ENCODE data around the gene TRPC6.

The TRPC6 gene

GRCh38 chr11:101583251-101584128 is at the start of gene TRPC6:
Gene TRPC6, minus strand, starts transcription at chr11:101584007. Its CDS starts 504 bp downstream, at chr11:101583503.
- H3K27me3 ChIP-seq (ENCODE audit: insufficient read depth, low read length), result peaks cover 45% of the 10 kb centered on the region
- H2AFZ ChIP-seq (ENCODE audit: low read depth, low read length), result no peak within 1 kb of the TSS
- H3K4me3 ChIP-seq (ENCODE audit: low read length), result no peak within 1 kb of the TSS
- no peaks in the 10 kb centered on the region for H3K9me3 ChIP-seq (ENCODE audit: low read length)
- H3K36me3 ChIP-seq (ENCODE audit: insufficient read depth, low read length), result no peaks in the 10 kb centered on the region
- H3K4me1 ChIP-seq (ENCODE audit: insufficient read depth, low read length), result peaks cover 3% of the 10 kb centered on the region

- Histone ChIP-seq H3K4me3 (ENCODE audit: low read length) (no peak overlapping the region), H3K27me3 (ENCODE audit: insufficient read depth, low read length) (no peaks in the 10 kb centered on the region)
Observed at GRCh38 chr11:101620026-101620425, 36.2 kb upstream of the TRPC6 start.

GRCh38 chr11:101618709-101619108 is 34.9 kb upstream of the TRPC6 start:
- Histone ChIP-seq H3K4me3 (ENCODE audit: low read length) (no peak overlapping the region), H3K36me3 (ENCODE audit: insufficient read depth, low read length) (no peaks in the 10 kb centered on the region)

More at GRCh38 chr11:101620026-101620425, 36.2 kb upstream of the TRPC6 start:
- Histone ChIP-seq H3K36me3 (ENCODE audit: insufficient read depth, low read length) (no peaks in the 10 kb centered on the region), H2AFZ (ENCODE audit: low read depth, low read length) (no peak overlapping the region), H3K4me1 (ENCODE audit: insufficient read depth, low read length) (no peaks in the 10 kb centered on the region), H3K9me3 (ENCODE audit: low read length) (no peaks in the 10 kb centered on the region)

GRCh38 chr11:101617735-101618332 is 34.0 kb upstream of the TRPC6 start:
- Histone ChIP-seq H3K4me3 (ENCODE audit: low read length) (no peak overlapping the region), H2AFZ (ENCODE audit: low read depth, low read length) (no peak overlapping the region), H3K36me3 (ENCODE audit: insufficient read depth, low read length) (no peaks in the 10 kb centered on the region), H3K27me3 (ENCODE audit: insufficient read depth, low read length) (no peaks in the 10 kb centered on the region), H3K9me3 (ENCODE audit: low read length) (no peaks in the 10 kb centered on the region), H3K4me1 (ENCODE audit: insufficient read depth, low read length) (no peaks in the 10 kb centered on the region)

More at GRCh38 chr11:101618709-101619108, 34.9 kb upstream of the TRPC6 start:
- Histone ChIP-seq H3K27me3 (ENCODE audit: insufficient read depth, low read length) (no peaks in the 10 kb centered on the region), H3K9me3 (ENCODE audit: low read length) (no peaks in the 10 kb centered on the region), H2AFZ (ENCODE audit: low read depth, low read length) (no peak overlapping the region), H3K4me1 (ENCODE audit: insufficient read depth, low read length) (no peaks in the 10 kb centered on the region)

GRCh38 chr11:101612481-101612880 is 28.7 kb upstream of the TRPC6 start:
- H2AFZ ChIP-seq (ENCODE audit: low read depth, low read length), result no peak overlapping the region
- no peaks in the 10 kb centered on the region for H3K9me3 ChIP-seq (ENCODE audit: low read length)
- H3K4me1 ChIP-seq (ENCODE audit: insufficient read depth, low read length), result no peaks in the 10 kb centered on the region
- H3K27me3 ChIP-seq (ENCODE audit: insufficient read depth, low read length), result no peaks in the 10 kb centered on the region
- H3K4me3 ChIP-seq (ENCODE audit: low read length), result no peak overlapping the region
- no peaks in the 10 kb centered on the region for H3K36me3 ChIP-seq (ENCODE audit: insufficient read depth, low read length)

- Histone ChIP-seq H2AFZ (ENCODE audit: low read depth, low read length) (no peak overlapping the region), H3K27me3 (ENCODE audit: insufficient read depth, low read length) (no peaks in the 10 kb centered on the region), H3K36me3 (ENCODE audit: insufficient read depth, low read length) (no peaks in the 10 kb centered on the region), H3K4me1 (ENCODE audit: insufficient read depth, low read length) (no peaks in the 10 kb centered on the region), H3K9me3 (ENCODE audit: low read length) (no peaks in the 10 kb centered on the region), H3K4me3 (ENCODE audit: low read length) (no peak overlapping the region)
Observed at GRCh38 chr11:101600924-101601323, 17.1 kb upstream of the TRPC6 start.

GRCh38 chr11:101586965-101587364 is 3.2 kb upstream of the TRPC6 start:
- H3K4me1 ChIP-seq (ENCODE audit: insufficient read depth, low read length), result peaks cover 3% of the 10 kb centered on the region
- no peaks in the 10 kb centered on the region for H3K36me3 ChIP-seq (ENCODE audit: insufficient read depth, low read length)
- H3K4me3 ChIP-seq (ENCODE audit: low read length), result no peak overlapping the region
- H3K27me3 ChIP-seq (ENCODE audit: insufficient read depth, low read length), result peaks cover 35% of the 10 kb centered on the region
- H2AFZ ChIP-seq (ENCODE audit: low read depth, low read length), result no peak overlapping the region
- H3K9me3 ChIP-seq (ENCODE audit: low read length), result no peaks in the 10 kb centered on the region

- H3K4me1 ChIP-seq (ENCODE audit: insufficient read depth, low read length), result peaks cover 3% of the 10 kb centered on the region
- H3K4me3 ChIP-seq (ENCODE audit: low read length), result no peak overlapping the region
- no peaks in the 10 kb centered on the region for H3K36me3 ChIP-seq (ENCODE audit: insufficient read depth, low read length)
- H3K27me3 ChIP-seq (ENCODE audit: insufficient read depth, low read length), result peaks cover 45% of the 10 kb centered on the region
- no peak overlapping the region for H2AFZ ChIP-seq (ENCODE audit: low read depth, low read length)
- H3K9me3 ChIP-seq (ENCODE audit: low read length), result no peaks in the 10 kb centered on the region
Observed at GRCh38 chr11:101584655-101585054, 848 bp upstream of the TRPC6 start.

- no peak overlapping the region for H2AFZ ChIP-seq (ENCODE audit: low read depth, low read length)
- peaks cover 45% of the 10 kb centered on the region for H3K27me3 ChIP-seq (ENCODE audit: insufficient read depth, low read length)
- H3K36me3 ChIP-seq (ENCODE audit: insufficient read depth, low read length), result no peaks in the 10 kb centered on the region
- H3K9me3 ChIP-seq (ENCODE audit: low read length), result no peaks in the 10 kb centered on the region
- no peak overlapping the region for H3K4me3 ChIP-seq (ENCODE audit: low read length)
- H3K4me1 ChIP-seq (ENCODE audit: insufficient read depth, low read length), result peaks cover 3% of the 10 kb centered on the region
Observed at GRCh38 chr11:101584129-101584515, 315 bp upstream of the TRPC6 start.

GRCh38 chr11:101582989-101583250 is 887 bp downstream of the TRPC6 start:
- Histone ChIP-seq H3K27me3 (ENCODE audit: insufficient read depth, low read length) (peaks cover 45% of the 10 kb centered on the region), H3K4me3 (ENCODE audit: low read length) (no peak overlapping the region), H3K36me3 (ENCODE audit: insufficient read depth, low read length) (no peaks in the 10 kb centered on the region), H2AFZ (ENCODE audit: low read depth, low read length) (no peak overlapping the region), H3K9me3 (ENCODE audit: low read length) (no peaks in the 10 kb centered on the region), H3K4me1 (ENCODE audit: insufficient read depth, low read length) (peaks cover 3% of the 10 kb centered on the region)

- no peak overlapping the region for H3K4me3 ChIP-seq (ENCODE audit: low read length)
- peaks cover 45% of the 10 kb centered on the region for H3K27me3 ChIP-seq (ENCODE audit: insufficient read depth, low read length)
- H2AFZ ChIP-seq (ENCODE audit: low read depth, low read length), result no peak overlapping the region
- no peaks in the 10 kb centered on the region for H3K36me3 ChIP-seq (ENCODE audit: insufficient read depth, low read length)
- peaks cover 3% of the 10 kb centered on the region for H3K4me1 ChIP-seq (ENCODE audit: insufficient read depth, low read length)
- no peaks in the 10 kb centered on the region for H3K9me3 ChIP-seq (ENCODE audit: low read length)
Observed at GRCh38 chr11:101582236-101582988, 1.4 kb downstream of the TRPC6 start.

- peaks cover 15% of the 10 kb centered on the region for H3K27me3 ChIP-seq (ENCODE audit: insufficient read depth, low read length)
Observed at GRCh38 chr11:101577461-101577860, 6.3 kb downstream of the TRPC6 start.

GRCh38 chr11:101576456-101576855 is 7.4 kb downstream of the TRPC6 start:
- no peaks in the 10 kb centered on the region for H3K9me3 ChIP-seq (ENCODE audit: low read length)
- no peak overlapping the region for H2AFZ ChIP-seq (ENCODE audit: low read depth, low read length)
- no peak overlapping the region for H3K4me3 ChIP-seq (ENCODE audit: low read length)
- H3K36me3 ChIP-seq (ENCODE audit: insufficient read depth, low read length), result no peaks in the 10 kb centered on the region
- H3K27me3 ChIP-seq (ENCODE audit: insufficient read depth, low read length), result peaks cover 5% of the 10 kb centered on the region
- no peaks in the 10 kb centered on the region for H3K4me1 ChIP-seq (ENCODE audit: insufficient read depth, low read length)

More at GRCh38 chr11:101577461-101577860, 6.3 kb downstream of the TRPC6 start:
- Histone ChIP-seq H3K9me3 (ENCODE audit: low read length) (no peaks in the 10 kb centered on the region), H2AFZ (ENCODE audit: low read depth, low read length) (no peak overlapping the region), H3K4me1 (ENCODE audit: insufficient read depth, low read length) (no peaks in the 10 kb centered on the region), H3K4me3 (ENCODE audit: low read length) (no peak overlapping the region), H3K36me3 (ENCODE audit: insufficient read depth, low read length) (no peaks in the 10 kb centered on the region)

Measured in neuron (in vitro differentiated cells).